Measurements from ENCODE around the gene NOL9. TPM values are rescaled to one million over a fixed set of nuclear protein-coding genes. Genes with fewer than 3 reads are reported as not detected.

NOL9 gene
- total RNA-seq, 1 donor from 2014 or later = 32.5 TPM

DNA sequence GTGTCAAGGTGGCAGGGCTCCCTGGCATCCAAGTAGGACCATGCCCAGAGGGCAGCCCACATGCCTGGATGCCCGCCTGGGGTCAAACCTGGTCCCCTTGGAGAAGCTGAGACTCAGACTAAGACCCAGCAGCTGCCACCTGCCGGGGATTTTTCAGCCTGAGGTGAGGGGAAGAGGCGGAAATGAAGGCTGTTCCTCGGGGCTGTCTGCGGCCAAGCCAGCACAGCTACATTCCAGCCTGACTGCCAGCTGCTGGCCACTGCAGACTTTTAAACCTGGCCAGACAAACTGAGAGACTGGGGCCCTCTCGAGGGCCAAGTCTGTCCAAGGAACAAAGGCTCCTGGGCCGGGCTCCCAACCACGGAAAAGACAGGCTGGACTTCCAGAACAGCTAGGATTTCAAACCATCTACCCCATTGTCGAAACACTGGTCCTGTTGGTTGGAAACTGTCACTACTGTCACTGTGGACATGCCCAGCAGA is 41.0 kb downstream of the NOL9 start:
- Histone ChIP-seq H3K36me3 (ENCODE audit: control insufficient read depth, insufficient read depth, low read length) (no peaks in the 10 kb centered on the region), H3K27me3 (ENCODE audit: control insufficient read depth, insufficient read depth, low read length) (peaks cover 4% of the 10 kb centered on the region), H3K4me3 (ENCODE audit: low read depth, low read length) (no peak overlapping the region)
- no peak for DNase-seq (ENCODE audit: low read depth)
- TF ChIP-seq, protein P1, sequence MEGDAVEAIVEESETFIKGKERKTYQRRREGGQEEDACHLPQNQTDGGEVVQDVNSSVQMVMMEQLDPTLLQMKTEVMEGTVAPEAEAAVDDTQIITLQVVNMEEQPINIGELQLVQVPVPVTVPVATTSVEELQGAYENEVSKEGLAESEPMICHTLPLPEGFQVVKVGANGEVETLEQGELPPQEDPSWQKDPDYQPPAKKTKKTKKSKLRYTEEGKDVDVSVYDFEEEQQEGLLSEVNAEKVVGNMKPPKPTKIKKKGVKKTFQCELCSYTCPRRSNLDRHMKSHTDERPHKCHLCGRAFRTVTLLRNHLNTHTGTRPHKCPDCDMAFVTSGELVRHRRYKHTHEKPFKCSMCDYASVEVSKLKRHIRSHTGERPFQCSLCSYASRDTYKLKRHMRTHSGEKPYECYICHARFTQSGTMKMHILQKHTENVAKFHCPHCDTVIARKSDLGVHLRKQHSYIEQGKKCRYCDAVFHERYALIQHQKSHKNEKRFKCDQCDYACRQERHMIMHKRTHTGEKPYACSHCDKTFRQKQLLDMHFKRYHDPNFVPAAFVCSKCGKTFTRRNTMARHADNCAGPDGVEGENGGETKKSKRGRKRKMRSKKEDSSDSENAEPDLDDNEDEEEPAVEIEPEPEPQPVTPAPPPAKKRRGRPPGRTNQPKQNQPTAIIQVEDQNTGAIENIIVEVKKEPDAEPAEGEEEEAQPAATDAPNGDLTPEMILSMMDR (IDR thresholded peaks at IDR 0.05; ENCODE audit: insufficient read depth, low read length, poor library complexity, severe bottlenecking) = no peak

DNA sequence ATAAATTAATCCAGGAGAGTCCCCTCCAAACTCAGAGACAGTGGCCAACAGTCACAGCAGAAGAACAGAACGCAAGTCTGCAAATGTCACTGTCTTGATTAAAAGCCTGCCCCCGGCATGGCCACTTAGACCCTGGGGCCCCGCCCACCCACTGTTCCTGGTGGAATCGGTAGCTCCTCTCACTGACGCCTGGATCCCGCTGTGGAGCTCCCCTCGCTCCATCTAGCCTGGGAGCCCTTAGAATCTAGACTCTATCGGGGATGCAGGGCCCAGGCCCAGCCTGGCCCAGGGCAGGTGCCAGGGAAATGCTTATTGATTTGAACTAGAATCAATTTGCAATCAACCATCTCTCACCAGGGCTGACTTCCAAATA is 41.4 kb downstream of the NOL9 start:
- Histone ChIP-seq H3K27me3 (ENCODE audit: control insufficient read depth, insufficient read depth, low read length) (peaks cover 4% of the 10 kb centered on the region), H3K36me3 (ENCODE audit: control insufficient read depth, insufficient read depth, low read length) (no peaks in the 10 kb centered on the region), H3K4me3 (ENCODE audit: low read depth, low read length) (no peak overlapping the region)
- TF ChIP-seq, protein P1 (IDR thresholded peaks at IDR 0.05; ENCODE audit: insufficient read depth, low read length, poor library complexity, severe bottlenecking) = no peak
- no peak for DNase-seq (ENCODE audit: low read depth)

DNA sequence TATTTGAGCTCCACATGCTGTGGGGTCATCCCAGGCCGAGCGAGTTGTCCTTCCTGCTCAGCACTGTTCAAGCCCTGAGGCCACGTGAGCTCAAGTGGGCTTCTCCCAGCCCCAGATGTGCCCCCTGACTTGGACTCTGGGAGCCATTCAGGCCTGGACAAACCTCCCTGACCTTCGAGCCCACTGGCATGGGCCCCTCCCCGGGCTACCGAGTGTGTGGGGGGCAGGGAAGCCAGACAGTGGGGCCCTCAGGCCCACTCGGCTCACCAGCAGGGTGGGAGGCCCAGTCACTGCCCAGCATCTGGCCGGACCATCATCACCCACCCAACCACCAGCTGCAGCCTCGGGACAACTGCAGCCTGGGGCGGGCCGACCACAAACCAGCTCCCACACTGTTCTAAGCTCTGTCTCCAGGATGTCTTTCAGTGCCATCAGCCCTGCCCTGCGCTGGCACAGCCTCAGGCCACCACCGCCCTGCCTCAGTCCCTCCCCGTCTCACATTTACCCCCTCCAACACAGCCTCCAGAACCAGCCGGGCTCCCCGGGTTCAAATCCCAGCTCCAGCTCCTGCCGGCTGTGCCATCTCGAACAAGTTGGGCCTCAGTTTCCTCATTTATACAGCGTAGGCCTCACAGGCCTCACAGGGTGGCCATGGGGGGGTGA is 41.9 kb downstream of the NOL9 start:
- H3K27me3 ChIP-seq (ENCODE audit: control insufficient read depth, insufficient read depth, low read length) = peaks cover 6% of the 10 kb centered on the region
- no peak overlapping the region for H3K4me3 ChIP-seq (ENCODE audit: low read depth, low read length)
- TF ChIP-seq, protein P1 (IDR thresholded peaks at IDR 0.05; ENCODE audit: insufficient read depth, low read length, poor library complexity, severe bottlenecking) = no peak
- no peaks in the 10 kb centered on the region for H3K36me3 ChIP-seq (ENCODE audit: control insufficient read depth, insufficient read depth, low read length)
- DNase-seq (ENCODE audit: low read depth) = no peak

DNA sequence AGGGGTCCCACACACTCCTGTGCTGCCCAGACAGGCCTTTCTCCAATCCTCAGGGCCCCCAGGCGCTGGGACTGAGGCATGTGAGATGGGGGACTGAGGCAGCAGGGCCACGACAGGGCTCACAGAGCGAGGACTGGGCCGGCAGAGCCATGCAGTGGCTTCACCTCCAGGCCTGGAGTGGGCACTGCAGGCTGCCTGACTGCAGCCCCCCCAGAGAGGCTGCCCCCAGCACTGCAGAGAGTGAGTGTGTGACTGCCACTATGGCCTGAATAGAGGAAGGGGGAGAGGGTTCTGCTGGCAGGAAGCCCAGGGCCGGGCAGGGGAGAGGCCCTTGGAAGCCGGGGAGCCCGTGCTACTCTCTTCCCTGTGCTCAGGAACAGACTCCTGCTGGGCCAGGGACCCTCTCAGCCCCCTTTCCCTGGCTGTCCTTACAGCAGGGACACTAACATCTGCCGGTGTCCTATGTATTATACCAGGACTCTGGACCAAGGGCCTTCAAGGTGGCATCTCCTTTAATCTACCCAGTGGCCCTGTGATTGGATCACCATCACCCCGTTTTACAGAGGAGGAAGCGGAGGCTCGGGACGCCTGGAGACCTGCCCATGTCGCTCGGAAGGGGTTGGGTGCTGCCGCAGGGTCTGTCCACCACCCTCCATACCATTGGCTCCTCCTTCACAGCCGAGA is 42.6 kb downstream of the NOL9 start:
- H3K4me3 ChIP-seq (ENCODE audit: low read depth, low read length) = no peak overlapping the region
- TF ChIP-seq, protein P1 (IDR thresholded peaks at IDR 0.05; ENCODE audit: insufficient read depth, low read length, poor library complexity, severe bottlenecking) = no peak
- no peak for DNase-seq (ENCODE audit: low read depth)
- H3K36me3 ChIP-seq (ENCODE audit: control insufficient read depth, insufficient read depth, low read length) = no peaks in the 10 kb centered on the region
- peaks cover 6% of the 10 kb centered on the region for H3K27me3 ChIP-seq (ENCODE audit: control insufficient read depth, insufficient read depth, low read length)

DNA sequence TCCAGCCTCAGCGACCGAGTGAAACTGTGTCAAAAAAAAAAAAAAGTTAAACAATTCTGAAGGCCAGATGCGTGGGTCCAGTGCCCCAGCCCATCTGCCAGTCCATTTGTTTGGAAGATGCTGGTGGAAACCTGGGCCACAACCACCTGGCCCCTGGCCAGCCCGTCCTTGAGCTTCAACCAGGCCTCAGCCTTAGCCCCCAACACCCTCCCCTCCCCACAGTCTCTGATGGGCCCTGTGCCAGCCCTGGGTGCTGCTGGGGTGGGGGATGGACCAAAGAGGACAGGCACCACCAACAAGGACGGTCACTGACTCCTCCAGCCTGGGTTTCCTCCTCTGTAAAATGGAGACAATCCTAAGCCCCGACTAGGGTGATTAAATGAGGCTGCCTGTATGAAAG is 43.3 kb downstream of the NOL9 start:
- Histone ChIP-seq H3K27me3 (ENCODE audit: control insufficient read depth, insufficient read depth, low read length) (peaks cover 6% of the 10 kb centered on the region), H3K4me3 (ENCODE audit: low read depth, low read length) (no peak overlapping the region), H3K36me3 (ENCODE audit: control insufficient read depth, insufficient read depth, low read length) (no peaks in the 10 kb centered on the region)
- no peak for DNase-seq (ENCODE audit: low read depth)
- TF ChIP-seq, protein P1 (IDR thresholded peaks at IDR 0.05; ENCODE audit: insufficient read depth, low read length, poor library complexity, severe bottlenecking) = no peak

Data from kidney epithelial cell (primary cell).